H1 (cell line): ENCODE data around the gene HPGDS. TPM values are rescaled to one million over a fixed set of nuclear protein-coding genes. Genes with fewer than 3 reads are reported as not detected.

Experiments used
- CTCF ChIA-PET: fragments of 300-600 bp; sonication (Branson Sonifier 250); formaldehyde crosslinking; loops from one replicate; lab custom pipeline; 2021; ENCODE audit not compliant: partially characterized antibody; lab: Charles Lee
- POLR2A ChIA-PET: fragments of 300-600 bp; sonication (Branson Sonifier 250); formaldehyde crosslinking; loops from one replicate; lab custom pipeline; 2021; ENCODE audit warnings: inconsistent platforms; ENCODE audit not compliant: partially characterized antibody; lab: Charles Lee
- DNase-seq, 2 experiments: peaks; one replicate each; pipeline versions ENCODE4 v3.0.0 to v3.0.0-alpha.2; 2010 to 2022; ENCODE audit warnings: low spot score in 2 of 2, low read depth in 1 of 2, mixed read lengths in 1 of 2
- FAIRE-seq: peaks from 2 replicates; lab custom pipeline; 2011; peaks lifted over from hg19 to GRCh38; lab: Jason Lieb, UNC
- H2AFZ ChIP-seq: 2 replicates; pipeline ENCODE4 v1.8.1; 2012; ENCODE audit warnings: low read length, inconsistent platforms
- H2AK5ac ChIP-seq: 2 replicates; pipeline ENCODE4 v1.6.1; 2013; ENCODE audit warnings: low read depth, low read length
- H2BK120ac ChIP-seq: replicated peaks from 2 replicates; pipeline ENCODE3; 2013; ENCODE audit warnings: low read depth, low read length, inconsistent platforms
- H2BK12ac ChIP-seq: 2 replicates; pipeline ENCODE4 v1.6.1; 2013; ENCODE audit warnings: low read depth, low read length
- H2BK15ac ChIP-seq: 2 replicates; pipeline ENCODE4 v1.6.1; 2013; ENCODE audit warnings: low read length
- H2BK20ac ChIP-seq: 2 replicates; pipeline ENCODE4 v1.6.1; 2013; ENCODE audit warnings: low read length
- H2BK5ac ChIP-seq: 2 replicates; pipeline ENCODE4 v1.6.1; 2013; ENCODE audit warnings: low read depth, low read length
- H3K14ac ChIP-seq: 2 replicates; pipeline ENCODE4 v1.6.1; 2013; ENCODE audit warnings: inconsistent platforms; ENCODE audit not compliant: insufficient read length
- H3K18ac ChIP-seq: 2 replicates; pipeline ENCODE4 v1.6.1; 2013; ENCODE audit warnings: low read length; ENCODE audit errors: extremely low read depth
- H3K23ac ChIP-seq: 2 replicates; pipeline ENCODE4 v1.6.1; 2013; ENCODE audit warnings: inconsistent platforms; ENCODE audit not compliant: insufficient read length
- H3K23me2 ChIP-seq: 2 replicates; pipeline ENCODE4 v1.6.1; 2013; ENCODE audit warnings: low read depth, low read length
- H3K27ac ChIP-seq: 2 replicates; pipeline ENCODE4 v1.6.1; 2011; ENCODE audit warnings: low read depth, low read length, inconsistent platforms
- H3K27me3 ChIP-seq, 4 experiments: replicated peaks in 1 of 4; 1 replicate in 1 of 4; 2 replicates in 3 of 4; pipeline versions ENCODE4 v1.6.1 to v1.8.1; 2011 to 2013; ENCODE audit warnings: low read length in 3 of 4, mild to moderate bottlenecking in 3 of 4, inconsistent platforms in 2 of 4, mixed read lengths in 2 of 4, moderate library complexity in 1 of 4; ENCODE audit not compliant: control insufficient read depth in 3 of 4, insufficient read depth in 3 of 4; ENCODE audit errors: extremely low read depth in 1 of 4
- H3K36me3 ChIP-seq, 4 experiments: 2 replicates each; pipeline versions ENCODE4 v1.6.1 to v1.8.1; 2011 to 2013; ENCODE audit warnings: mild to moderate bottlenecking in 4 of 4, low read length in 3 of 4, moderate library complexity in 2 of 4, control low read depth in 1 of 4, inconsistent platforms in 1 of 4; ENCODE audit not compliant: insufficient read depth in 4 of 4, control insufficient read depth in 2 of 4
- H3K4ac ChIP-seq: replicated peaks from 2 replicates; pipeline ENCODE3; 2013; ENCODE audit warnings: low read length, low read depth, mixed read lengths, inconsistent platforms; ENCODE audit not compliant: insufficient read length
- H3K4me1 ChIP-seq, 4 experiments: replicated peaks in 1 of 4; 1 replicate in 1 of 4; 2 replicates in 3 of 4; pipeline versions ENCODE4 v1.6.1 to v1.8.1; 2011 to 2013; ENCODE audit warnings: low read length in 3 of 4, inconsistent platforms in 2 of 4, mixed read lengths in 1 of 4; ENCODE audit not compliant: insufficient read depth in 4 of 4, control insufficient read depth in 3 of 4
- H3K4me2 ChIP-seq, 2 experiments: 2 replicates each; pipeline versions ENCODE4 v1.6.1 to v1.8.1; 2011 to 2013; ENCODE audit warnings: low read depth in 2 of 2, low read length in 2 of 2, control low read depth in 1 of 2, inconsistent platforms in 1 of 2, mild to moderate bottlenecking in 1 of 2; ENCODE audit not compliant: insufficient read depth in 1 of 2
- H3K4me3 ChIP-seq, 4 experiments: fragments of 200-600, 300-600 bp in 1 of 4; sonication (generic), shearing (Covaris generic), sonication (Bioruptor Twin) in 1 of 4; 2 replicates each; pipeline versions ENCODE4 v1.5.1 to v1.8.1; 2011 to 2016; ENCODE audit warnings: low read length in 4 of 4, low read depth in 3 of 4, control low read depth in 2 of 4, inconsistent platforms in 2 of 4, mild to moderate bottlenecking in 2 of 4, mixed read lengths in 1 of 4, moderate library complexity in 1 of 4; ENCODE audit not compliant: insufficient read depth in 2 of 4; ENCODE audit errors: extremely low read depth in 1 of 4
- H3K56ac ChIP-seq: replicated peaks from 2 replicates; pipeline ENCODE3; 2013; ENCODE audit warnings: low read depth, mild to moderate bottlenecking, mixed read lengths, low read length, inconsistent platforms; ENCODE audit not compliant: insufficient read length
- H3K79me1 ChIP-seq: 2 replicates; pipeline ENCODE4 v1.6.1; 2013; ENCODE audit warnings: low read depth, low read length, control low read depth
- H3K79me2 ChIP-seq, 2 experiments: 2 replicates each; pipeline versions ENCODE4 v1.6.1 to v1.8.1; 2012 to 2013; ENCODE audit warnings: low read length in 2 of 2, mild to moderate bottlenecking in 2 of 2, inconsistent platforms in 1 of 2; ENCODE audit not compliant: insufficient read depth in 2 of 2, control insufficient read depth in 1 of 2
- H3K9ac ChIP-seq, 4 experiments: replicated peaks in 1 of 4; 1 replicate in 1 of 4; 2 replicates in 3 of 4; pipeline versions ENCODE4 v1.6.1 to v1.8.1; 2011 to 2013; ENCODE audit warnings: low read depth in 3 of 4, low read length in 3 of 4, control low read depth in 2 of 4, mild to moderate bottlenecking in 2 of 4, moderate library complexity in 2 of 4, inconsistent platforms in 1 of 4; ENCODE audit errors: extremely low read depth in 1 of 4
- H3K9me3 ChIP-seq, 2 experiments: 2 replicates each; pipeline versions ENCODE4 v1.6.1 to v1.8.1; 2012 to 2013; ENCODE audit warnings: mild to moderate bottlenecking in 2 of 2, moderate library complexity in 2 of 2, control low read depth in 1 of 2, inconsistent platforms in 1 of 2, low read depth in 1 of 2, low read length in 1 of 2, mixed read lengths in 1 of 2; ENCODE audit not compliant: insufficient read depth in 2 of 2
- H4K20me1 ChIP-seq, 2 experiments: replicated peaks in 1 of 2; 2 replicates each; pipeline versions ENCODE3 to v1.8.1; 2011 to 2013; ENCODE audit warnings: inconsistent platforms in 2 of 2, low read length in 2 of 2, mild to moderate bottlenecking in 1 of 2; ENCODE audit not compliant: insufficient read depth in 2 of 2, control insufficient read depth in 1 of 2
- H4K5ac ChIP-seq: 2 replicates; pipeline ENCODE4 v1.6.1; 2013; ENCODE audit warnings: low read length, low read depth, mixed read lengths, inconsistent platforms; ENCODE audit not compliant: insufficient read length
- H4K8ac ChIP-seq: 2 replicates; pipeline ENCODE4 v1.8.0; 2013; ENCODE audit warnings: mild to moderate bottlenecking, moderate library complexity, low read length, inconsistent platforms; ENCODE audit not compliant: insufficient read depth; ENCODE audit errors: extremely low read depth
- H4K91ac ChIP-seq: replicated peaks from 2 replicates; pipeline ENCODE3; 2013; ENCODE audit warnings: low read length, mixed read lengths, inconsistent platforms; ENCODE audit not compliant: insufficient read length
- EP300 ChIP-seq, 2 experiments: IDR thresholded peaks; 1 replicate in 1 of 2; 2 replicates in 1 of 2; pipeline ENCODE4 v1.6.1; 2011 to 2012; ENCODE audit warnings: low read depth in 2 of 2, low read length in 2 of 2, mild to moderate bottlenecking in 2 of 2, borderline replicate concordance in 1 of 2, inconsistent platforms in 1 of 2, moderate library complexity in 1 of 2
- POLR2AphosphoS5 ChIP-seq: IDR thresholded peaks from 2 replicates; pipeline ENCODE4 v1.6.1; 2011; ENCODE audit warnings: low read depth, low read length
- TBP ChIP-seq: IDR thresholded peaks from 2 replicates; pipeline ENCODE4 v1.6.1; 2011; ENCODE audit warnings: low read depth, low read length, improper control_type of control experiment
- TCF12 ChIP-seq: IDR thresholded peaks from 2 replicates; pipeline ENCODE4 v1.6.1; 2011; ENCODE audit warnings: low read depth, mild to moderate bottlenecking, low read length
- YY1 ChIP-seq: IDR thresholded peaks from 2 replicates; pipeline ENCODE4 v1.6.1; 2011; ENCODE audit warnings: low read depth, mild to moderate bottlenecking, low read length
- WGBS, 2 experiments: shearing (Covaris generic) in 1 of 2; methylation state at CpG; one replicate each; pipeline versions ENCODE4 v1.1.6 to v1.1.7; 2013 to 2015; ENCODE audit warnings: low lambda C conversion rate in 2 of 2, mixed read lengths in 2 of 2, inconsistent platforms in 1 of 2, low coverage in 1 of 2, missing lambda C conversion rate in 1 of 2; ENCODE audit not compliant: insufficient replicate concordance in 2 of 2, insufficient coverage in 1 of 2, insufficient read length in 1 of 2; ENCODE audit errors: extremely low coverage in 1 of 2, missing lambda C conversion rate in 1 of 2; 5-methylcytosine and 5-hydroxymethylcytosine counted together
- polyA plus RNA-seq, 7 experiments: library from polyadenylated mRNA; depleted of rRNA in 3 of 7; stranded (reverse) in 5 of 7; unstranded in 2 of 7; fragments of >200 nt in 5 of 7; fragments of 200-250 nt in 2 of 7; gene quantifications; 1 replicate in 5 of 7; 2 replicates in 1 of 7; 4 replicates in 1 of 7; pipeline versions ENCODE4 v1.2.1 to v1.2.3, GENCODE V29; 2011 to 2013; ENCODE audit warnings: missing spikeins in 2 of 7, mixed read lengths in 2 of 7
- total RNA-seq: library from RNA; stranded (reverse); fragmentation: NEBNext Ultra II Directional; extraction: Animal tissue kit (Norgen Biotek cat#: 25700); gene quantifications from 2 replicates; pipeline ENCODE4 v1.2.1, GENCODE V29; 2021
- TF ChIP-seq, protein P1 (sequence below): IDR thresholded peaks from 2 replicates; pipeline ENCODE4 v1.6.1; 2011; ENCODE audit warnings: low read depth, mild to moderate bottlenecking, low read length; ENCODE audit not compliant: insufficient read depth

Gene HPGDS
- total and polyA plus RNA-seq, 2 of the 8 experiments (the other 6 are each of a cell fraction or from before 2014, with no cell fraction given): not detected

DNA sequence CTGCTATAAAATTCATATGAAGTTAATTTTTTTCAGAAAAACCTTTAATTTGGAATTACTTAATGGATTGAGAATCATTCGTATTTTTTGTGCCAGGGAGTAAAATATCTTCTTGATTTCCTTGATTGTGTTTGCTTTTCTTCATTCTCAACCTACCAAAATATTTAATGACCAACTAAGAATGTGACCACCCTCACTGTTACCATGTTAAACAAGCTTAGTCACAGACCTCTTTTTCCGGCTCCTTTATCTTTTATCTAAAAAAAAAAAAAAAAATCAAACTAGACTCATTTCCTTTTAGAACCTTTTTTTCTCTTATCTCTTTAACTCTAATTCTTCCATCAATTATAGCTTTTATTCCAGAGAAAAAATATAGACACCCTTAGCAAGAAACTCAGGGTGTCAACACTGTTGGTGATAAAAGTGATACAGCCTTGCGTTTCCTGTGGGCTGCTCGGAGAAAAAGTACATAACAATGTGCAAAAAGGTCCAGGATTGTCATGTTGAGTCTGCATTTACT lies 20.6 kb upstream of the HPGDS start:
- Histone ChIP-seq H2BK12ac (no peak overlapping the region; the same call in 1 of the 2 replicates), H3K23me2 (no peaks in the 10 kb centered on the region), H3K36me3 (no peaks in the 10 kb centered on the region), H3K27me3 (no peaks in the 10 kb centered on the region), H3K23ac (no peak overlapping the region), H4K8ac (no peak overlapping the region), H3K4me1 (peaks cover 0 to 2% (median 0%) of the 10 kb centered on the region in 4 experiments; a peak in 1 of 7 replicates), H3K14ac (no peak overlapping the region), H2BK20ac (no peak overlapping the region), H3K9ac (no peak overlapping the region), H4K5ac (no peak overlapping the region), H3K56ac (no peak overlapping the region), H3K4ac (no peak overlapping the region), H3K9me3 (no peaks in the 10 kb centered on the region), H2BK5ac (no peak overlapping the region), H3K4me3 (no peak overlapping the region), H2AFZ (peak overlapping the region; percentile 42; the same call in 1 of the 2 replicates), H4K91ac (no peak overlapping the region), H3K4me2 (no peak overlapping the region), H2BK15ac (no peak overlapping the region), H2AK5ac (no peak overlapping the region), H3K27ac (no peak overlapping the region), H2BK120ac (no peak overlapping the region), H3K18ac (no peak overlapping the region), H3K79me1 (no peaks in the 10 kb centered on the region), H4K20me1 (no peaks in the 10 kb centered on the region), H3K79me2 (no peaks in the 10 kb centered on the region)
- 93% methylated on average over 4 of the region's 4 CpGs; no CpG with 5 or more reads in 1 of the 2 experiments for WGBS, 2 experiments
- FAIRE-seq: no peak
- DNase-seq: no peak
- POLR2A ChIA-PET: no interaction called here
- no peak for TF ChIP-seq POLR2AphosphoS5
- TF ChIP-seq EP300 (IDR thresholded peaks at IDR 0.05; ENCODE audit: borderline replicate concordance in 1 of 2, low read depth in 2 of 2, low read length in 2 of 2): no peak
- TF ChIP-seq TBP: no peak
- TF ChIP-seq TCF12: no peak
- TF ChIP-seq YY1: no peak
- TF ChIP-seq, protein P1, sequence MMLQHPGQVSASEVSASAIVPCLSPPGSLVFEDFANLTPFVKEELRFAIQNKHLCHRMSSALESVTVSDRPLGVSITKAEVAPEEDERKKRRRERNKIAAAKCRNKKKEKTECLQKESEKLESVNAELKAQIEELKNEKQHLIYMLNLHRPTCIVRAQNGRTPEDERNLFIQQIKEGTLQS: no peak
- CTCF ChIA-PET: interaction anchor here (0.7 kb wide), 1 partner anchor 600 kb away, joined by 3 read pairs; no protein-coding TSS in a partner anchor
